SU-DHL-6 (cell line): ENCODE data around the gene NRL.

Experiments
- EZH2phosphoT487 ChIP-seq: fragments of 200-600 bp; sonication (generic), shearing (Covaris generic); conservative IDR thresholded peaks from 2 replicates; pipeline ENCODE4 v1.6.1; 2018; ENCODE audit warnings: mild to moderate bottlenecking, antibody characterized with exemption, low read length, moderate library complexity, mixed read lengths
- TF ChIP-seq, protein P1 (sequence below): fragments of 200-600 bp; sonication (generic); IDR thresholded peaks from one replicate; pipeline ENCODE4 v1.5.1; 2017; ENCODE audit warnings: antibody characterized with exemption, mild to moderate bottlenecking, low read length, moderate library complexity; ENCODE audit not compliant: insufficient read depth, poor library complexity, severe bottlenecking

DNA sequence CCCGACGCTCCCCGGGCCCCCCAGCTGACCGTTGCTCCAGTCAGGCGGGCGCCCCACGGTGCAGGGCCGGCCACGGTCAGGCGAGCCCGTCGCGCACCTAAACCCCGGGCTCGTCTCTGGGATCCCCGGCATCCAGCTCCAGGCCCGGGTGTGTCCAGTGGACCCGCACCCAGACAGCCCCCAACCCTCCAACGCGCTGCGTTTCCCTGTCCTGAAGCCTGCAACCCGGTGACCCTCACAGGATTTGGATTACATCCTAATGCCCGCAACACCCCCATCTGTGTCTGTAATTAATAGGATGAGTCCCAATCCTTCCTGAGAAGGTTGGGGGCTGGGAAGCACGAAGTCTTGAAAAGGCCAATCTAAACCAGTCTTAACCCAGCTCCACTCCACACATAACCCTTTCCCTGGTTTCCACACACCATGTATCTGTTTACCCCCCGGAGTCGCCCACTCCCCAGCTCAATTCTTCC is 33.0 kb downstream of the NRL start:
- TF ChIP-seq, protein P1, sequence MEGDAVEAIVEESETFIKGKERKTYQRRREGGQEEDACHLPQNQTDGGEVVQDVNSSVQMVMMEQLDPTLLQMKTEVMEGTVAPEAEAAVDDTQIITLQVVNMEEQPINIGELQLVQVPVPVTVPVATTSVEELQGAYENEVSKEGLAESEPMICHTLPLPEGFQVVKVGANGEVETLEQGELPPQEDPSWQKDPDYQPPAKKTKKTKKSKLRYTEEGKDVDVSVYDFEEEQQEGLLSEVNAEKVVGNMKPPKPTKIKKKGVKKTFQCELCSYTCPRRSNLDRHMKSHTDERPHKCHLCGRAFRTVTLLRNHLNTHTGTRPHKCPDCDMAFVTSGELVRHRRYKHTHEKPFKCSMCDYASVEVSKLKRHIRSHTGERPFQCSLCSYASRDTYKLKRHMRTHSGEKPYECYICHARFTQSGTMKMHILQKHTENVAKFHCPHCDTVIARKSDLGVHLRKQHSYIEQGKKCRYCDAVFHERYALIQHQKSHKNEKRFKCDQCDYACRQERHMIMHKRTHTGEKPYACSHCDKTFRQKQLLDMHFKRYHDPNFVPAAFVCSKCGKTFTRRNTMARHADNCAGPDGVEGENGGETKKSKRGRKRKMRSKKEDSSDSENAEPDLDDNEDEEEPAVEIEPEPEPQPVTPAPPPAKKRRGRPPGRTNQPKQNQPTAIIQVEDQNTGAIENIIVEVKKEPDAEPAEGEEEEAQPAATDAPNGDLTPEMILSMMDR = no peak
- TF ChIP-seq EZH2phosphoT487 = no peak
